Measurements from ENCODE around the gene ADAMTSL2.
A peak's percentile ranks its signal among the peaks of the same experiment; 100 is the strongest.

The ADAMTSL2 gene

DNA sequence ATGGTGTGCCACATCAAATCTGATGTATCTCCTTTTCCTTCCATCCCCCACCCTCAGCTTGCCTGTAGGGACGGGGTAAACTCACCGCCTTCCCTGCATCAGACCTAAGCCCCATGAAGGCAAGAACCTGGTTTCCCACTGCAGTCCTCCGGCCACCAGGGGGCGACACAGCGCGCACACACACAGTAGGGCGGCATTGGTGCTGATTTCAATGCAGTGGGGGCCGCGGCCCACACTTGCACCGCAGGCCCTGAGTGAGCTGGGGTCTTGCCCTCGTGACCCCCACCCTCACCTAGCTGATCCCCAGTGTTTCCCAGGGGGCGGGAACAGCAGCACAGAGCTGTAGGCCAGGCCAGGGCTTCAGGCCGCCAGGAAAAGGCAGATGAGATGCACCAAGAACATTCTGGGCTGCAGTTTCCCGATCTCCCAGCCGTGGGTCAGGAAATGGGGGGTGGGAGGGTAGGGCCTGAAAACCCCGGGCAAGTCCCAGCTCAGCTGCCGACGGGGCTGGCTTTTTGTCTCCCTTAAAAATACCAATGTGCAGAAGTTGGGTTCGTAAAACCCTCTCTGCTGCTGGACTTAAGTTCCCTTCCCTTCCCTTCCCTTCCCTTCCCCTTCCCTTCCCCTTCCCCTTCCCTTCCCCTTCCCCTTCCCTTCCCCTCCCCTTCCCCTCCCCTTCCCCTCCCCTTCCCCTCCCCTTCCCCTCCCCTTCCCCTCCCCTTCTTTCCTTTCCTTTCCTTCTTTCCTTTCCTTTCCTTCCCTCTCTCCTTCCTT, 55.1 kb downstream of the ADAMTSL2 start:
- no peak for DNase-seq (ENCODE audit: low spot score)

DNA sequence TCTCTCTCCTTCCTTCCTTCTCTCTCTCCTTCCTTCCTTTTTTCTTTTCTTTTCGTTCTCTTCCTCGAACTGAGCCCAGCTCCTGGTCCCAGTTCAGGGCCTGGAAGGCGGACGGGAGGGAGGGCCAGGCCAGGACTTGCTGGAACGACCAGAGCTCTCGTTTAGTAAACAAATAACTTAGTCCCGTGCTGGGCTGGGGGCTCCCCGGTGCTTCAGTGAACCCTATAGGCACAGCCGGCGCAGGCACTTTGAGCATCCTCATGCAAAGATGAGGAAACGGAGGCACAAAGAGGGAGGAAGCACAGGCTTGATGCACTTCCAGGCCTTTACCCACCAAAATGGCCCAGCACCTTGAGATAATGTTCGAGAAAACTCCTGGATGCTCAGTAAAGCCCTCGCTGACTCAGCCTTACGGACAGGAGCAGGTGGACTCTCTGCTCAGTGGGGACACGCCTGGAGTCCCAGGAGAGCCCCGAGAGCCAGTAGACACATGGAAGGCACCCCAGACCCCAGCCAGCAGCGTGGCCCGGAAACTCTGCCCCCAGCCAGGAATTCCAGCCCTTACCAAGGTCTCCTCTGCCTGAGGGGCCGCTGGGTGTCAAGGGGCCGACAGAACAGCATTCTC, 55.8 kb downstream of the ADAMTSL2 start:
- DNase-seq (ENCODE audit: low spot score), result no peak

DNA sequence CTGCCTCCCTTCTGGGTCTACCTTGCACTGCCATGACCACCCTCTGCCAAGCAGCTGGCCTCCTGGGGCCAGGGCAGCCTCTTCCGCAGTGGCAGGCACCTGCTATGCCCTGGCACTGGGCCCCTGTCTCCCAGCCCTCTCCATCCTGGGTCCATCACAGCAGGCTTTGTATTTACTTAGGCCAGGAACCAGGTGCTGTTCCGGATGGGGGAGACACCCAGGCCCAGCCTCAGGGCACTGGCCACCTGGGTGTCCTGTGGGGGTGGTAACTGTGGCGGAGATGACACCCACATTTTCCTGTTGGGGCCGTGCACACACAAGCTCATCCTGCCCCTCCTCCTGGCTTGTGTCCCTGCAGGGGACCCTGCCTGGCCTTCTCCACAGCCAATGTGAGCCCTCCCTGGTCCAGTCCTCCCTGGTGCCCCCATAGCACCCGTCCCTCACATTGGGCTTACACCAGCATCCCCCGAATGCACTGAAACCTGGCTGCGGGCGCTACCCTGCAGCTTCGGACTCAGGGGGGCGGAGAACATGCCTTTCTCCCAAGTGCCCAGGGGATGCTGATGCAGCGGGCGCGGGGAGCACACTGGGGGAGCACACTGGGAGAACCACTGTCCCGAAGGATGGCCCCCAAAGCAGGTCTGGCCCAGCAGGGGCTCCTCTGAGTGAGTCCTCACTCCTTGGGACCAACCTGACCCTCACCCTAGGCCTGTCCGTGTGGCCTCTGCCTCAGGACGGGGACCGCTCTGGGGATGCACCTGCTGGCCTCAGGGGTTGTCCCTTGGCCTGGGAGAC, 56.8 kb downstream of the ADAMTSL2 start:
- no peak for DNase-seq (ENCODE audit: low spot score)

DNA sequence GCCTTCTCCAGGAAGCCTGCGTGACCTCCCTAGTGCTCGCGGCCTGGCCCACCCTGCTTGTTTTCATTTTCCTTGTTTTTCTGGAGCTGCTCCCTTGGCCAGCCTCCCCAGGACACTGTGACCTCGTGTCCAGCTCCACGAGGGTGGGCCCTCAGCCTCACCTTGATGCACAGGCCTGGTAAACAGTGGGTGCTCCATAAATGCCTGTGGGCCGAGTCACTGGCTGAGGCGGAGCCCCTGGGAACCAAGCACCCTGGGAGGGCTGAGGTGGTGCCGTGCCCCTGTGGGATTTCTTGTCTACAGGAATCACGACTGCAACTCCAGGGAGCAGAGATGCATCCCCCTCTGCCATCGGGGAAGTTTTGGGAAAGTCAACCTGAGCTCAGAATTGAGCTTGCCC, 57.5 kb downstream of the ADAMTSL2 start:
- no peak for DNase-seq (ENCODE audit: low spot score)

DNA sequence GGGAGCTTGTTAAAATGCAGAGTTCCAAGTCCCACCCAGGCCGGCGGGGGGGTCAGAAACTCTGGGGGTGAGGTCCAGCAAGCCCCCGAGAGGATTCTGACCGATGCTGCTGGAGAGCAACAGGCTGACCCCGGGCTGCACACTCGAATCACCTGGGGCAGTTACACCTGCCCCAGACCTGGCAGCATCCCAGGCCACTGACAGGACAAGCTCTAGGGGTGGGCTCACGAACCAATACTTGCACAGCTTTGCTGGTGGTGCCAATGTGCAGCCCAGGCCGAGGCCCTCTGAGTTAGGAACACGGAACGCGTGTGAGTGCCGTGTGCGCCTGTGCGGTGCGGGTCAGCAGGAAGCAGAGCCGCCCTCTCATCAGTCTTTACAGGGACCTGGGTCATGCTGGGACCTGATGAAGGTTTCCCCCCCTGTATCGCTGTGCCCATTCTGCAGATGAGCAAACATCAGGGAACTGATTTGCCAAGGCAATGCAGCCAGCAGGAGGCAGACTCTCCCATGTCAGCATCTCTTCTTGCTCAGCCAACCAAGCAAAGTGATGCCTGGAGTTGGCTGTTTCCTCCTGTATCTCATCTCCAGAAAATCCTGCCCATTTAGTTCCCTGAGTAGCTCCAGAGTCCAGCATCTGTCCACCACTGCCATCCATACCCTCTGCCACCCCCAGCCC, 58.4 kb downstream of the ADAMTSL2 start:
- DNase-seq (ENCODE audit: low spot score), result no peak

DNA sequence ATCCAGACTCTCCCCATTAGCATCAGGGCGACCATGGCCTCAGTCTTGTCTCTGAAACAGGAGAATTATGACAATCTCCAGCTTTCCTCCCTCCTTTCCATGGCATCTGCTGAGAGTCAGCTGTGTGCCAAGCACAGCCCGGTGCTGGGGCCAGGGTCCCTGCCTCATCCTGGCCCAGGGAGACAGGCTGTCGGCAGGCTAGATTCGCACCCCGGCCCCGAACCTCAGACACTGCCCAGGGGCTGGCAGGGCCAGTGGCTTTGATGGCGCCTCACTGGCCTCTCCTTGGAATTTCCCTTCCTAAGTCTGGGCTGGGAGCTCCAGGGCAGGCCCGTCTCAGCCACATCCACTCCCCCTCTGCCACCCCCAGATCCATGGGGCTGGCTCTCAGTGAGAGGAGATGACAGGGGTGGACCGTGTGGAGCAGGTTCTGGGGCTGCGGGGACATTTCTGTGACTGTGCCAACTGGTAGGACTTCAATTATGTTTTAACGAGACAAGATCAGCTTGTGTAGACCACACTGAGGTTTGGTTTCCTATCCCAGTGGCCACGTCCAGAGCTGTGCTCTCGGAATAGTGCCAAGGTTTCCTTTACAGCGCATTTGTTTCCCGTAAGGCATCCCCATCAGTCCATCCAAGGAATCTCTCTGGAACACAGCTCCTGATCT, 59.2 kb downstream of the ADAMTSL2 start:
- no peak for DNase-seq (ENCODE audit: low spot score)

DNA sequence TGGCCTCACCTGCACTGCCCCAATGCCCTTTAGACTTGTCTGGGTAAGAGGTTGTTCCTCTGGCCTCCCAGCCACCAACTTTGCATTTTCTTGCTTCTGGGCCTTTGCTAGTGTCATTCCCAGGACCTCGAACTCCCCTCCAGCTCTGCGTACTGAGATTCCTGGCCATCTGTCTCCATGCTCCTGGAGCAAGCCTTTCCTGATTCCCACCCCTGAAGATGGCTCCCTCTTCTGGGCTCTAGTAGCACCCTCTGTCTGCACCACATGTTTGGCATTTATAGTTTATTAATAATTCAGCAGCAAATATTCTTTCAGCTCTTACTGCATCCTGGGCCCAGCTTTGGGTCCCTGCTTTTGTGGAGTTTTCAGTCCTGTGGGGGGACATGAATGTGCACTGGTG, 59.8 kb downstream of the ADAMTSL2 start:
- DNase-seq (ENCODE audit: low spot score), result no peak

DNA sequence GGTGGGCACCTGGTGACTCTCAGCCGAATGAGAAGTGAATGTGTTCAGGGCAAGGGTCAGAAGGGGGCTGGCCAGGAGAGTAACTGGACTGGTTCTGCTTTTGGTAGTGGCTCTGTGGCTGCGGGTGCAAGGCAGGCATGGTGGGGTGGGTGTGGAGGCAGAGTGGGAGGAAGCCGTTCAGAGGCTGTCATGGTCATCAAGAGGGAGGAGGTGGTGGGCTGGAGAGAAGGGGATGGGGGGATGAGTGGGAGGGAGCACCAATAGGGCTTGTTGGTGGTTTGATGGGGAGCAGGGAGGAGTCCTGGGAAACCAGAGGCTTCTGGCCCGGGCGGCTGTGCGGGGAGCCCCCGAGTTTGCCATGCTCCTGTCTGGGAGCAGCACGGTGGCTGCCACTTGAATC, 61.4 kb downstream of the ADAMTSL2 start:
- no peak for DNase-seq (ENCODE audit: low spot score)

DNA sequence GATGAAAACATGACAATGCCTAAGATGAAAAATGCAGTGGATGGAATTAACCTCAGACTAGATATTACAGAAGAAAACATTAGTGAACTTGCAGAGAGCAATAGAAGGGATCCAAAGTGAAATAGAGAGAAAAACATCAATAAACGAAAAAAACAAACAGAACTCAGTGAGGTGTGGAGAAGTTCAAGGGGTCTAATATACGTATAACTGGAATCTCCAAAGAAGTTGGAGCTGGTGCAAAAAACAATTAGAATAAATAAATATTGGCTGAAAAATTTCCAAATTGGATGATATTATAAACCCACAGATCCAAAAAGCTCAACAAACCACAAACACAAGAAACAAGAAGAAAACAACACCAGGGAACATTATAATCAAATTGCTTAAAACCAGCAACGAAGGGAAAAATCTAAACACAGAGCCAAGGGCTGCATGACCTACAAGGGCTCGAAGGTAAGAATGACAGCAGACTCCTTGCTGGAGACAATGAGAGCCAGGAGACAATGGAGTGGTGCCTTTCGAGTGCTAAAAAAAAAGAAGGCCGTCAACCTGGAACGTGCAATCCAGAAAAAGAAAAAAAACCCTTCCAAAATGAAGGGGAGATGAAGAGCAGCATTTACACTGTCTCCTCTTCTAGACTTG, 62.9 kb downstream of the ADAMTSL2 start:
- DNase-seq (ENCODE audit: low spot score), result peak; percentile 32

DNA sequence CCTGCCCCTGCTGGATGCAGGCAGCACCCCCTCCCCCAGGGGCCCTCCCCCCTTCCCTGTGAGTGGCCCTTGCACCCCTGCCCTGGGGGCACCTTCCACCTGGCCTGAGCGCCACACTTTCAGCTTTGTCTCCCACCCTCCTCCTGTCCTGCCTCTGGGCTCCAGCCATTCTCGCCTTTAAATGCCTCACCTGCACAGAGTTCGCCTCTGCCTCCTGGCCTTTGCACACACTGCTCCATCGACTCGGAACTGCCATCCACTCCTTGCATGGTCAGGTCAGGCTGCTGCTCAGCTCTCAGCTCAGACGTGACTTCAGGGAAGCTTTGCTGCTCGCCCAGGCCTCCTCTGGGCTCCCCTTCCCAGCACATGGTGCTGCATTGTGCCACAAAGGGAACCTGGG, 64.5 kb downstream of the ADAMTSL2 start:
- no peak for DNase-seq (ENCODE audit: low spot score)

DNA sequence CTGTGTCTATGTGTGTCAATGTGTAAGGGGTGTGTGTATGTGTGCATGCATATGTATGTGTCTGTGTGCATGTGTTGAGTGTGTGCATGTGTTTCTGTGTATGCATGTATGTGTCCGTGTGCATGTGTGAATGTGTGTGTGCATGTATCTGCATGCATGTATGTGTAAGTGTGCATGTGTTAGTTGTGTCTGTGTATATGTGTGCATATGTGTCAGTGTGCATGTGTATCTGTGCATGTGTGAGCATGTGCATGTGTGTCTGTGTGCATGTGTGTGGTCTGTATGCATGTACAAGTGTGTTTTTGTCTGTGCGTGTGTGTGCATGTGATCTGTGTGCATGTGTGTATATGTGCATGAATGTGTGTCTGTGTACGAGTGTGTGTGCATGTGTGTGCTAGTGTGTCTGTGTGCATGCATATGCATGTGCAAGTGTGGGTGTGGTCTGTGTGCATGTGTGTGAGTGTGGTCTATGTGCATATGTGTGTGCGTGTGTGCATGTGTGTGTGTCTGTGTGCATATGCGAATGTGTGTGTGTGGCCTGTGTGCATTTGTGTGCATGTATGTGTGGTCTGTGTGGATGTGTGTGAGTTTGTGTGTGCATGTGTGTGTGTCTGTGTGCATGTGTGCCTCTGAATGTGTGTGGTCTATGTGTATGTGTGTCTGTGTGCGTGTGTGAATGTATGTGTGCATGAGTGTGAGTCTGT, 65.1 kb downstream of the ADAMTSL2 start:
- no peak for DNase-seq (ENCODE audit: low spot score)

DNA sequence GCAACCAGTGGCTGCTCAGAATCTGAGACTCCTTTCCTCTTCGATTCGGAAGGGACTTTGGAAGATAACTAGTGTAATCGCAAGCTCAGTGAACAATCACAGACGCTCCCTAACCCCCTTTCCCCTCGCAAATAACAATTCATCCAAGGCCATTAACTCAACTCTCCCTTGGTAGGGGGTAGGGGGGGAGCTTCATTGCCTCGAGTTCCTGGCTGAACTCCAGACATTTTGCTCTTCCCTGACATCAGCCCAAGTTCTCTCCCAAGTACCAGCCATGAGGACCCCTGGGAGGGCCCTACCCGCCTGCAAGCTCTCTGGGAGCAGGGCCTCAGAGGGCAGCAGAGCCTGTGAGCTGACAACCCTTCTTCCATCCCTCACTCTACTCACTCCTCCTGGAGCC, 66.2 kb downstream of the ADAMTSL2 start:
- no peak for DNase-seq (ENCODE audit: low spot score)

DNA sequence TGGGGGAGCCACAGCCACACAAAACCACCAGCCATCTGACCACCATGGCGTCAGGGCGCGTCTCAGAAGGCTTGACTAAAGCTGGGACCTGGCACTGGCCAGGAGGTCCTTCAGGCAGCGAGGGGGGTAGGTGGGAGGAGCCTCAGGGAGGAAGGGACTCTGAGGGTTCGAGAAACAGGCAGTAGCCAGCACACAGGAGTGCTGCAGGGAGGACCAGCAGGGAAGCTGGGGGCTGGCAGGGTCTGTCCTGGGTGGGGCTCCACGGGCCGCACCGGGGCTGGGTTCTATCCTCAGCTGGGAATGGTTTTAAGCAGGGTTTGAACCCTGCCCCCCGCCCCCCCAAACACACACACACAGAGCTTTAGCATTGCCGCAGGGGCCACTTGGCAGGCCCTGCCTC, 67.2 kb downstream of the ADAMTSL2 start:
- DNase-seq (ENCODE audit: low spot score), result no peak

DNA sequence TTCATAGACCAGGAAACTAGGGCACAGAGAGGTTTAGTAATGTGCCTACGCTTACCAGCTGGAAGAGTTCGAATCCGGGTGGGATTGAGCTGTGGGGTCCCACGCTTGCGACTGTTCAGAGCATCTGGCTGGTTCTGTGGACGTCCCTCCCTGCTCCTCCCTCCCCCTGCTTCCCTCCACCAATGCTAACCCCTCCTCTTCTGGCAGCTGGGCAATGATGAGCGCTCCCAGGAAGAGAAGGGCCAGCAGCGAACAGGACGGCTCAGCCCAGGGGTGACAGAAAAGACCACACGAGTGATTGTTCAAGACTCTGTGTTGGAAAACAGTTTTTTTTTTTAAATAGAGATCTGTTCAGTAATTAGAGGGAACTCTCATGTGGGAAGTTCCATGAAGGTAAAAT, 67.8 kb downstream of the ADAMTSL2 start:
- no peak for DNase-seq (ENCODE audit: low spot score)

DNA sequence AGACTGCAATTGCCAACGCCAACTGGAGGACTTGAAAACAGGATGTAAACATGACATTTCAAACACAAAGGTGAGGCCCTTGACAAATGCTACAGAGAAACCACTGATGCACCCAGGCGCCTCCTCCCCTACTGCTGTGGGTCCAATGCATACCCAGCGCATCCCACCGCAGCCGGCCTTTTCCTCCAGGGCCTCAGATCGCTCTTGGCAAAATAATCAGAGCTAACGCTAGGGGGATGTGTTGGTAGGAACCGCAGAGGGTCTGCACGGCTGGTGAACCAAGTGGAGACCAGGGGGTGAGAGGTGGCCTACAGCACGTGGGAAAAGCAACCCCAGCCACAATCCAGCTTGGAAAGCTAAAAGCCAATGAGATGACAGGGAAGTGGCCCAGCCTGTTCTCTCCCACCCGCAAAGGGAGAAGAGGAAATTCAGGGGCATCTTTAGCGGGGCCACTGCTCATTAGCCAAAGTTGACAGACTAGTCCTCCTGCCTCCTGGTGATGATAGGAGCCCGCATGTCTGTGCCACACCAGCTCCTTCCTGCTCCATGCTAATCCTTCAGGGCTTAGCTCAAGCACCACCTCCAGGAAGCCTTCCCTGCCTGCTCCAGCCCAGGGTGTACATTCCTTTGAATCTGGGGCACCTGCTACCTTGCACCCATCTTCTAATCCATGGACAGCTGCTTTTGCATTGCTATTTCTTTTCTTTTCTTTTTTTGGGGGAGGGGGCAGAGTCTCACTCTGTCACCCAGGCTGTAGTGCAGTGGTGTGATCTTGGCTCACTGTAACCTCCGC, 68.8 kb downstream of the ADAMTSL2 start:
- DNase-seq (ENCODE audit: low spot score), result no peak

DNA sequence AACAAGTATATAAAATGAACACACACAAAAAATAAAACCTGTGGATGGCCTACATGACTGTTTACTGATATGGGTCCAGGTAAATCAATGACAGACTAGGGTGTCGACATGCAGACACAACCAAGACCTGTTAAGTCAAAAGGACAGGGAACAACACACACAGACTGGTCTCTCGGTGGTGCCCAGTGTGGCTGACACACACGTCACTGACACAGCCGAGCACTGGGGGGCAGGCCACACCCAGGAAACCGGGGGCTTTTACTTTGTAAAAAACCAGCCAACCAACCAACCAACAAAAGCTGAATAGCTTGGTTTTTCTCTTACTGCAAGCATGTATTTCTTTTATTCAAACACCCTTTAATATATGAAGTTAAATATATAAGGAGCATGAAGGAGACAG, 69.7 kb downstream of the ADAMTSL2 start:
- peak; percentile 31 for DNase-seq (ENCODE audit: low spot score)

DNA sequence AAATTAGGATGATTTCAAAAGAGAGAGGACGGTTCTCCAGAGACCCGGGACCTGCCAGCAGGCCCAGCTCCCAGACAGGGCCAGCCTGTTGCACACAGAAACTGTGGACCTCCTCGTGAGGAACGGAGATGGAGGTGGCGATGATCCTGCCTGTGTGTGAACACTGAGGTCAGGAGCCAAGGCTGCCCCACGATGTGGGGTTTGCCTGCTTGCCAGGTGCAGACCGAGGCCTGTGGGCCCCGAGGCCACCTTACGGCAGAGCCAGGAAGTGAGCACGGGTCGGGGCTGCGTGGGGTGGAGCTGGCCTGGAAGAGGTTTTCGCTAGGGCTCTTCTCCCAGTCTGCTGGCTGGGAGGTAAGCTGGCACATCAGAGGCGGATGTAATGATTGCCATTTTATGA, 70.4 kb downstream of the ADAMTSL2 start:
- DNase-seq (ENCODE audit: low spot score), result no peak

DNA sequence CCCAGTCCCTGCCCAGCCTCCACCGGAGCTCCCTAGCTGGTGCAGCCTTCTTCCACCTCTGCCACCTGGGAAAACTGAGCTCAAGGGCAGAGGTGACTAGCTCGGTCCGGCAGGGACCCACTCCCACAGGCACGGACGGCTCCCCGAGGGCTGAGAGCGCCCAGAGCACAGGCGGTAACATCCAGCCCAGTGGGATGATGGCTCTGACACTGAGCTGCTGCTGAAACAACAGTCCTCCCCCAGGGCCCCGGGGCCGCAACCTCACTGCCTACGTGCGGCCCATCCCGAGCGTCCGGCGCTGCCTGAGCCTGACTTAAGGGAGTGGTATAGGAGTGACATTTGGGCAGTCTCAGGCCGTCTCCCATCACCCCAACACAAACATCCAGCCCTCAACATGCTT, 70.9 kb downstream of the ADAMTSL2 start:
- no peak for DNase-seq (ENCODE audit: low spot score)

DNA sequence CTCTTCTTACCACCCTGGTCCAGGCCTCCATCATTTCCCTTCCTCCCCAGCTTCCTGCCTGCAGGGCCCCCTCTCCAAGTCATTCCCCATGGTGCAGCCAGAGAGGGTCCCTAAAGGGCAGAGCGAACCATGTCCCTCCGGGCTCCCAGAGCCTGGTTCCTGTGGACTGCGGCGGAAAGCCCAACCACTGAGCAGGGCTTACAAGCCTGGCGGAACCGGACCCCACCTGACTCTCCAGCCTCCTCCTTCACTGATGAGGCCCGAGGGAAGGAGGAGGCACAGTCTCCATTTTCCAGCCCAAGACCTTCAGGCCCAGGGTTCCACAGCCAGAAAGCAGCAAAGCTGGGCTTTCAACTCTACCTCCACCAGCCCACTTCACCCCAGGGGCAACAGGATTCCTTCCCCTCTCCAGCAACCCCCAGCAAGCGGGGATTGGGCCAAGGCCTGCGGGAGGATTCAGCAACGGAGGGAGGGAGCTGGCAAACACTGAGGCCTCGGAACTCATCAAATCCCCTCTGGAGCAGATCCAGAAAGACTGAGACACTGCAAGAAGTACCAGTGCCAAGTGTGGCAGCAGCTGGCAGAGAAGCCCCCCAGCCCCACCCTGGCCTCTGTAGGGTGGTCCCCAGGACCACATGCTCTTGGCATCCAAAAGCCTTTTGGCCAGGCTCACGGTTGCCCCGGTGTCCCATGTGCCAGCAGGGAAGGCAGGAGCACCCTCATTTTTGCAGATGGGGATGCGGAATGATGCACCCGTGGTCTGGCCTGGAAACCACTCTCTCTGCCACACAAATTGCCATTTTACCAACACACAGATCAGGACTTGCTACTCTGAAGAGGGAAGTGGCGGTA, 71.6 kb downstream of the ADAMTSL2 start:
- no peak for DNase-seq (ENCODE audit: low spot score)
